WTC11 (cell line): ENCODE data around the gene DGLUCY. TPM values are rescaled to one million over a fixed set of nuclear protein-coding genes. Genes with fewer than 3 reads are reported as not detected.
"Not testable (repeated sequence)": the region's sequence is repeated elsewhere in the genome, so short reads cannot be mapped to it uniquely, and the experiment has no call there.

Experiments
- ATAC-seq: fragments of 200-7000 bp; cut with Tn5 transposase; 2 replicates; pipeline ENCODE4 v1.10.0; 2021; ENCODE audit warnings: mild to moderate bottlenecking, moderate library complexity
- CTCF ChIA-PET: fragments of 300-600 bp; sonication (Branson Sonifier 250); formaldehyde crosslinking; loops from one replicate; lab custom pipeline; 2021; ENCODE audit warnings: antibody characterized with exemption; lab: Charles Lee
- POLR2A ChIA-PET: fragments of 350-600 bp; sonication (Branson Sonifier 250); formaldehyde crosslinking; loops from one replicate; lab custom pipeline; 2021; ENCODE audit warnings: antibody characterized with exemption; lab: Charles Lee
- DNase-seq: peaks from one replicate; pipeline ENCODE4 v3.0.0; 2021; ENCODE audit warnings: low spot score
- H3K27ac Mint-ChIP-seq: 2 replicates; pipeline ENCODE4 v1.8.0; 2021; ENCODE audit warnings: mixed read lengths
- H3K27me3 Mint-ChIP-seq: 2 replicates; pipeline ENCODE4 v1.8.0; 2021; ENCODE audit warnings: low read depth, mild to moderate bottlenecking, moderate library complexity, mixed read lengths
- H3K36me3 Mint-ChIP-seq: 2 replicates; pipeline ENCODE4 v1.8.0; 2021; ENCODE audit warnings: mixed read lengths
- H3K4me1 Mint-ChIP-seq: 2 replicates; pipeline ENCODE4 v1.8.0; 2022; ENCODE audit warnings: mixed read lengths
- H3K4me3 Mint-ChIP-seq: 2 replicates; pipeline ENCODE4 v1.8.0; 2021; ENCODE audit warnings: mild to moderate bottlenecking, moderate library complexity, mixed read lengths
- H3K9me3 Mint-ChIP-seq: 2 replicates; pipeline ENCODE4 v1.8.0; 2021; ENCODE audit warnings: mixed read lengths
- AFF4 ChIP-seq: sonication (generic); formaldehyde crosslinking; IDR thresholded peaks from 2 replicates; pipeline ENCODE4 v1.8.1; 2023; ENCODE audit warnings: mild to moderate bottlenecking, missing genetic modification reagents, borderline replicate concordance
- ATF1 ChIP-seq: sonication (generic); formaldehyde crosslinking; IDR thresholded peaks from 2 replicates; pipeline ENCODE4 v1.8.1; 2023; ENCODE audit warnings: mild to moderate bottlenecking, moderate library complexity, missing genetic modification reagents
- ATF2 ChIP-seq: sonication (generic); formaldehyde crosslinking; IDR thresholded peaks from 2 replicates; pipeline ENCODE4 v1.8.1; 2022; ENCODE audit warnings: low read depth, missing genetic modification reagents, borderline replicate concordance
- CREB1 ChIP-seq: sonication (generic); formaldehyde crosslinking; IDR thresholded peaks from 2 replicates; pipeline ENCODE4 v1.8.0; 2023; ENCODE audit warnings: mild to moderate bottlenecking, missing genetic modification reagents
- CTCF ChIP-seq: fragments of 200-600 bp; IDR thresholded peaks from 2 replicates; pipeline ENCODE4 v1.8.0; 2022; ENCODE audit warnings: antibody characterized with exemption
- E2F4 ChIP-seq: sonication (generic); formaldehyde crosslinking; IDR thresholded peaks from 2 replicates; pipeline ENCODE4 v1.8.1; 2022; ENCODE audit warnings: low read depth, mild to moderate bottlenecking, moderate library complexity, missing genetic modification reagents, borderline replicate concordance
- FOXP1 ChIP-seq: sonication (generic); formaldehyde crosslinking; IDR thresholded peaks from 2 replicates; pipeline ENCODE4 v1.8.0; 2022; ENCODE audit warnings: missing genetic modification reagents, mild to moderate bottlenecking, moderate library complexity, borderline replicate concordance
- HMGA2 ChIP-seq: fragments of 250-450 bp; sonication (Bioruptor Pico); IDR thresholded peaks from 2 replicates; pipeline ENCODE4 v1.4.0; 2021; ENCODE audit warnings: mild to moderate bottlenecking, moderate library complexity
- IRF1 ChIP-seq: sonication (generic); formaldehyde crosslinking; IDR thresholded peaks from 2 replicates; pipeline ENCODE4 v1.8.0; 2023; ENCODE audit warnings: missing genetic modification reagents
- IRF2 ChIP-seq: sonication (generic); formaldehyde crosslinking; IDR thresholded peaks from 2 replicates; pipeline ENCODE4 v1.8.0; 2022; ENCODE audit warnings: low read depth, missing genetic modification reagents, borderline replicate concordance
- MLX ChIP-seq: sonication (generic); formaldehyde crosslinking; IDR thresholded peaks from 2 replicates; pipeline ENCODE4 v1.8.1; 2023; ENCODE audit warnings: mild to moderate bottlenecking, missing genetic modification reagents, moderate library complexity
- OVOL2 ChIP-seq: fragments of 250-450 bp; sonication (Bioruptor Pico); IDR thresholded peaks from 2 replicates; pipeline ENCODE4 v1.9.0; 2021; ENCODE audit warnings: mild to moderate bottlenecking, borderline replicate concordance
- PREB ChIP-seq: sonication (generic); formaldehyde crosslinking; IDR thresholded peaks from 2 replicates; pipeline ENCODE4 v1.8.1; 2022; ENCODE audit warnings: mild to moderate bottlenecking, missing genetic modification reagents, moderate library complexity, borderline replicate concordance
- RELA ChIP-seq: sonication (generic); formaldehyde crosslinking; IDR thresholded peaks from 2 replicates; pipeline ENCODE4 v1.8.1; 2022; ENCODE audit warnings: missing genetic modification reagents, mild to moderate bottlenecking, borderline replicate concordance
- SMAD4 ChIP-seq: sonication (generic); formaldehyde crosslinking; IDR thresholded peaks from 2 replicates; pipeline ENCODE4 v1.8.0; 2022; ENCODE audit warnings: mild to moderate bottlenecking, missing genetic modification reagents
- ZMAT4 ChIP-seq: fragments of 250-450 bp; sonication (Bioruptor Pico); IDR thresholded peaks from 2 replicates; pipeline ENCODE4 v1.9.0; 2021; ENCODE audit warnings: mild to moderate bottlenecking
- ZNF138 ChIP-seq: sonication (generic); formaldehyde crosslinking; conservative IDR thresholded peaks from 2 replicates; pipeline ENCODE4 v1.8.1; 2022; ENCODE audit warnings: mild to moderate bottlenecking, moderate library complexity, missing genetic modification reagents
- ZNF281 ChIP-seq: sonication (generic); formaldehyde crosslinking; IDR thresholded peaks from 2 replicates; pipeline ENCODE4 v1.8.0; 2023; ENCODE audit warnings: mild to moderate bottlenecking, missing genetic modification reagents
- ZNF423 ChIP-seq: fragments of 250-450 bp; sonication (Bioruptor Pico); IDR thresholded peaks from 2 replicates; pipeline ENCODE4 v2.1.2; 2022; ENCODE audit warnings: mild to moderate bottlenecking, moderate library complexity
- total RNA-seq: library from RNA; stranded (reverse); gene quantifications from 3 replicates; pipeline ENCODE4 v1.2.3, GENCODE V29; 2021

The DGLUCY gene
- total RNA-seq, 1 experiment from 2014 or later: 35.4 TPM

- no peak for TF ChIP-seq FOXP1 (CRISPR knock-in tag)
- no peak for TF ChIP-seq ZMAT4
- no peak for TF ChIP-seq ZNF138 (CRISPR knock-in tag)
- no peak for TF ChIP-seq ATF1 (CRISPR knock-in tag)
- no peak for TF ChIP-seq AFF4
- TF ChIP-seq ZNF423 (CRISPR knock-in tag): no peak
- TF ChIP-seq E2F4 (CRISPR knock-in tag): no peak
- no peak for TF ChIP-seq OVOL2 (CRISPR knock-in tag)
- no peak for TF ChIP-seq CREB1 (CRISPR knock-in tag)
- no peak for TF ChIP-seq ZNF281 (CRISPR knock-in tag)
- no peak for TF ChIP-seq SMAD4 (CRISPR knock-in tag)
- no peak for TF ChIP-seq IRF2
Observed at GRCh38 chr14:91180611-91181010, 66.7 kb downstream of the DGLUCY start (continued).

GRCh38 chr14:91182753-91183152 is 68.9 kb downstream of the DGLUCY start:
- H3K27me3 Mint-ChIP-seq, H3K9me3 Mint-ChIP-seq, H3K4me3 Mint-ChIP-seq, ATAC-seq, POLR2A ChIA-PET, H3K27ac Mint-ChIP-seq, H3K4me1 Mint-ChIP-seq, H3K36me3 Mint-ChIP-seq, DNase-seq: not testable (repeated sequence)
- CTCF ChIA-PET: interaction anchor here (3.7 kb wide), 1 partner anchor 9 kb away, joined by 23 read pairs; no protein-coding TSS in a partner anchor
- TF ChIP-seq HMGA2 (CRISPR knock-in tag): peak; percentile 100

GRCh38 chr14:91184559-91184958 is 70.7 kb downstream of the DGLUCY start:
- CTCF ChIA-PET: interaction anchor here (3.7 kb wide), 1 partner anchor 11 kb away, joined by 23 read pairs; no protein-coding TSS in a partner anchor
- H3K36me3 Mint-ChIP-seq: peaks cover 13% of the 10 kb centered on the region
- no peaks in the 10 kb centered on the region for H3K9me3 Mint-ChIP-seq
- DNase-seq (no peak), ATAC-seq (no peak)
- H3K4me1 Mint-ChIP-seq: no peaks in the 10 kb centered on the region
- no peak overlapping the region for H3K4me3 Mint-ChIP-seq
- POLR2A ChIA-PET: interaction anchor here (0.7 kb wide), 1 partner anchor 247 kb away, joined by 4 read pairs; no protein-coding TSS in a partner anchor
- no peak overlapping the region for H3K27ac Mint-ChIP-seq
- no peaks in the 10 kb centered on the region for H3K27me3 Mint-ChIP-seq
- no peak for TF ChIP-seq PREB (CRISPR knock-in tag)
- no peak for TF ChIP-seq ATF2 (CRISPR knock-in tag)
- no peak for TF ChIP-seq MLX (CRISPR knock-in tag)
- no peak for TF ChIP-seq HMGA2 (CRISPR knock-in tag)
- TF ChIP-seq IRF2: no peak
- TF ChIP-seq RELA (CRISPR knock-in tag): no peak
- TF ChIP-seq CTCF: no peak
- no peak for TF ChIP-seq IRF1
